ENCODE data around the gene CREB5. TPM values are rescaled to one million over a fixed set of nuclear protein-coding genes. Genes with fewer than 3 reads are reported as not detected.

The CREB5 gene
- total RNA-seq, 2 experiments from 2014 or later, result 0.19 to 0.22 TPM

- DNase-seq, result no peak
- no peak for TF ChIP-seq CTCF (IDR thresholded peaks at IDR 0.05)
- Histone ChIP-seq H3K4me1 (ENCODE audit: insufficient read depth, low read length) (no peaks in the 10 kb centered on the region), H3K27ac (ENCODE audit: low read depth in 1 of 2, low read length in 2 of 2) (no peak overlapping the region), H3K36me3 (ENCODE audit: insufficient read depth, low read length) (no peaks in the 10 kb centered on the region), H3K27me3 (ENCODE audit: control insufficient read depth in 1 of 2, insufficient read depth in 2 of 2, low read length in 2 of 2) (no peaks in the 10 kb centered on the region), H3K9me3 (ENCODE audit: control insufficient read depth in 1 of 2, insufficient read depth in 1 of 2, low read length in 2 of 2) (no peaks in the 10 kb centered on the region), H3K4me3 (ENCODE audit: low read length) (no peak overlapping the region)
- no peak overlapping the region for H3K4me3 Mint-ChIP-seq
- peaks cover 3% of the 10 kb centered on the region for H3K9me3 Mint-ChIP-seq
- peaks cover 5% of the 10 kb centered on the region for H3K27me3 Mint-ChIP-seq
- no peaks in the 10 kb centered on the region for H3K36me3 Mint-ChIP-seq (ENCODE audit: low read depth)
- intact Hi-C loops (cut with DNase I, micrococcal nuclease), result no loop called here
- POLR2A ChIA-PET, result no interaction called here
- H3K27ac Mint-ChIP-seq, result no peak overlapping the region
- ATAC-seq (ENCODE audit: poor library complexity), result no peak
- H3K4me1 Mint-ChIP-seq (ENCODE audit: low read depth), result no peaks in the 10 kb centered on the region
- CTCF ChIA-PET, result no interaction called here
Observed at GRCh38 chr7:28606421-28606820, 194.1 kb downstream of the CREB5 start.

- peaks cover 5% of the 10 kb centered on the region for H3K27me3 Mint-ChIP-seq
- intact Hi-C loops (cut with DNase I, micrococcal nuclease), result no loop called here
- no peaks in the 10 kb centered on the region for H3K36me3 Mint-ChIP-seq (ENCODE audit: low read depth)
Observed at GRCh38 chr7:28607855-28608193, 195.5 kb downstream of the CREB5 start.

GRCh38 chr7:28608237-28608656 is 195.9 kb downstream of the CREB5 start:
- H3K4me3 Mint-ChIP-seq, result no peak overlapping the region
- no peaks in the 10 kb centered on the region for H3K27me3 ChIP-seq (ENCODE audit: control insufficient read depth in 1 of 2, insufficient read depth in 2 of 2, low read length in 2 of 2)
- no peaks in the 10 kb centered on the region for H3K4me1 ChIP-seq (ENCODE audit: insufficient read depth, low read length)
- no peak overlapping the region for H3K27ac ChIP-seq (ENCODE audit: low read depth in 1 of 2, low read length in 2 of 2)
- no peaks in the 10 kb centered on the region for H3K9me3 ChIP-seq (ENCODE audit: control insufficient read depth in 1 of 2, insufficient read depth in 1 of 2, low read length in 2 of 2)
- TF ChIP-seq CTCF (IDR thresholded peaks at IDR 0.05), result no peak
- H3K36me3 Mint-ChIP-seq (ENCODE audit: low read depth), result no peaks in the 10 kb centered on the region
- no peaks in the 10 kb centered on the region for H3K36me3 ChIP-seq (ENCODE audit: insufficient read depth, low read length)
- CTCF ChIA-PET, result no interaction called here
- no peaks in the 10 kb centered on the region for H3K4me1 Mint-ChIP-seq (ENCODE audit: low read depth)
- ATAC-seq (ENCODE audit: poor library complexity) (no peak), DNase-seq (no peak)
- H3K4me3 ChIP-seq (ENCODE audit: low read length), result no peak overlapping the region
- intact Hi-C loops (cut with DNase I, micrococcal nuclease), result no loop called here
- H3K27ac Mint-ChIP-seq, result no peak overlapping the region
- peaks cover 5% of the 10 kb centered on the region for H3K27me3 Mint-ChIP-seq
- POLR2A ChIA-PET, result no interaction called here
- H3K9me3 Mint-ChIP-seq, result no peaks in the 10 kb centered on the region

More at GRCh38 chr7:28607855-28608193, 195.5 kb downstream of the CREB5 start:
- H3K27me3 ChIP-seq (ENCODE audit: control insufficient read depth in 1 of 2, insufficient read depth in 2 of 2, low read length in 2 of 2), result no peaks in the 10 kb centered on the region
- no peak overlapping the region for H3K4me3 ChIP-seq (ENCODE audit: low read length)
- CTCF ChIA-PET, result no interaction called here
- POLR2A ChIA-PET, result no interaction called here
- no peak for ATAC-seq (ENCODE audit: poor library complexity)
- no peaks in the 10 kb centered on the region for H3K9me3 ChIP-seq (ENCODE audit: control insufficient read depth in 1 of 2, insufficient read depth in 1 of 2, low read length in 2 of 2)
- no peak overlapping the region for H3K27ac Mint-ChIP-seq
- H3K4me1 Mint-ChIP-seq (ENCODE audit: low read depth), result no peaks in the 10 kb centered on the region
- no peaks in the 10 kb centered on the region for H3K9me3 Mint-ChIP-seq
- DNase-seq, result no peak
- H3K36me3 ChIP-seq (ENCODE audit: insufficient read depth, low read length), result no peaks in the 10 kb centered on the region
- no peak overlapping the region for H3K4me3 Mint-ChIP-seq
- no peaks in the 10 kb centered on the region for H3K4me1 ChIP-seq (ENCODE audit: insufficient read depth, low read length)
- TF ChIP-seq CTCF (IDR thresholded peaks at IDR 0.05), result no peak
- H3K27ac ChIP-seq (ENCODE audit: low read depth in 1 of 2, low read length in 2 of 2), result no peak overlapping the region
